CD4-positive, alpha-beta T cell treated with Interleukin-6 at 100 ng/mL for 8 hours (primary cell): ENCODE results near the gene PIK3CD.
"Not testable (repeated sequence)": the region's sequence is repeated elsewhere in the genome, so short reads cannot be mapped to it uniquely, and the experiment has no call there.

Experiments
- DNase-seq: peaks from one replicate; pipeline ENCODE4 v3.0.0-alpha.2; 2020; ENCODE audit warnings: mixed read lengths, low spot score

Gene PIK3CD

GRCh38 chr1:9689971-9690381 is 38.4 kb downstream of the PIK3CD start:
- no peak for DNase-seq

- DNase-seq: no peak
Measured at GRCh38 chr1:9690440-9691107, 39.0 kb downstream of the PIK3CD start.

- DNase-seq: no peak
Measured at GRCh38 chr1:9691108-9691445, 39.5 kb downstream of the PIK3CD start.

- no peak for DNase-seq
Measured at GRCh38 chr1:9691691-9692090, 40.2 kb downstream of the PIK3CD start.

GRCh38 chr1:9696793-9697192 is 45.3 kb downstream of the PIK3CD start:
- no peak for DNase-seq

GRCh38 chr1:9699361-9699760 is 47.8 kb downstream of the PIK3CD start:
- no peak for DNase-seq

- DNase-seq: no peak
Measured at GRCh38 chr1:9700340-9700739, 48.8 kb downstream of the PIK3CD start.

GRCh38 chr1:9701665-9702064 is 50.1 kb downstream of the PIK3CD start:
- DNase-seq: no peak

GRCh38 chr1:9703165-9703509 is 51.6 kb downstream of the PIK3CD start:
- DNase-seq: no peak

- no peak for DNase-seq
Measured at GRCh38 chr1:9703681-9704080, 52.1 kb downstream of the PIK3CD start.

GRCh38 chr1:9705337-9706093 is 54.0 kb downstream of the PIK3CD start:
- no peak for DNase-seq

- no peak for DNase-seq
Measured at GRCh38 chr1:9706178-9706577, 54.6 kb downstream of the PIK3CD start.

GRCh38 chr1:9710037-9710436 is 58.5 kb downstream of the PIK3CD start:
- no peak for DNase-seq

GRCh38 chr1:9711466-9712020 is 60.0 kb downstream of the PIK3CD start:
- no peak for DNase-seq

GRCh38 chr1:9712767-9713166 is 61.2 kb downstream of the PIK3CD start:
- not testable (repeated sequence) for DNase-seq

- peak; percentile 62 for DNase-seq
Measured at GRCh38 chr1:9714257-9714718, 62.8 kb downstream of the PIK3CD start.

GRCh38 chr1:9715536-9716226 is 64.2 kb downstream of the PIK3CD start:
- peak; percentile 54 for DNase-seq

GRCh38 chr1:9716404-9717192 is 65.1 kb downstream of the PIK3CD start:
- no peak for DNase-seq

GRCh38 chr1:9717193-9718005 is 65.9 kb downstream of the PIK3CD start:
- DNase-seq: peak; percentile 95

GRCh38 chr1:9718006-9718680 is 66.6 kb downstream of the PIK3CD start:
- no peak for DNase-seq
